AG08396 (cell line): ENCODE results near the gene TRPM4.
"Not testable (repeated sequence)": the region's sequence is repeated elsewhere in the genome, so short reads cannot be mapped to it uniquely, and the experiment has no call there.

Experiments
- DNase-seq: peaks from one replicate; pipeline ENCODE4 v3.0.0; 2012; ENCODE audit warnings: low spot score, mixed read lengths

TRPM4 gene

DNA sequence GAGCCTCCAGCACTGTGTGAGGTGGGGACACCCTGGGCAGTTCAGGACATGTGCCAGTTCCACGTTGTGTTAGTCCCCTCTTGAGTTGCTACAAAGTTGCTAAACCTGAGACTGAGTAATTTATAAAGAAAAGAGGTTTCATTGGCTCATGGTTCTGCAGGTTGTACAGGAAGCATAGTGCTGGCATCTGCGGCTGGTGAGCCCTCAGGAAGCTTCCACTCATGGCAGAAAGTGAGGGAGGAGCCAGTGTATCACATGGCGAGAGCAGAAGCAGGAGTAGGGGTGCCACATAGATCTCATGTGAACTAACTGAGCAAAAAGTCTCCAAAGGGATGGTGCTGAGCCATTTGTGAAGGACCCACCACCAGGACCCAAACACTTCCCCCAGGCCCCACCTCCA, 33.2 kb downstream of the TRPM4 start:
- DNase-seq: no peak

DNA sequence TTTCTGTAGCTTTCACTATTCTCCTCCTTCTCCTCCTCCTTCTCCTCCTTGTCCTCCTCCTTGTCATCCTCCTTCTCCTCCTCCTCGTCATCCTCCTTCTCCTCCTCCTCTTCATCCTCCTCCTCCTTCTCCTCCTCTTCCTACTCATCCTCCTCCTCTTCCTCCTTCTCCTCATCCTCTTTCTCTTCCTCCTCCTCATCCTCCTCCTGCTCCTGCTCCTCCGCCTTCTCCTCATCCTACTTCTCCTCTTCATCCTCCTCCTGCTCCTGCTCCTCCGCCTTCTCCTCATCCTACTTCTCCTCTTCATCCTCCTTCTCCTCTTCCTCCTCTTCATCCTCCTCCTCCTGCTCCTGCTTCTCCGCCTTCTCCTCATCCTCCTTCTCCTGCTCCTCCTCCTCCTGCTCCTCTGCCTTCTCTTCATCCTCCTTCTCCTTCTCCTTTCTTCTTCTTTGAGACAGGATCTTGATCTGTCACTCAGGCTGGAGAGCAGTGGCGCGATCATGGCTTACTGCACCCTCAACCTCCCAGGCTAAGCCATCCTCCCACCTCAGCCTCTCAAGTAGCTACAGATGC, 36.3 kb downstream of the TRPM4 start:
- no peak for DNase-seq

DNA sequence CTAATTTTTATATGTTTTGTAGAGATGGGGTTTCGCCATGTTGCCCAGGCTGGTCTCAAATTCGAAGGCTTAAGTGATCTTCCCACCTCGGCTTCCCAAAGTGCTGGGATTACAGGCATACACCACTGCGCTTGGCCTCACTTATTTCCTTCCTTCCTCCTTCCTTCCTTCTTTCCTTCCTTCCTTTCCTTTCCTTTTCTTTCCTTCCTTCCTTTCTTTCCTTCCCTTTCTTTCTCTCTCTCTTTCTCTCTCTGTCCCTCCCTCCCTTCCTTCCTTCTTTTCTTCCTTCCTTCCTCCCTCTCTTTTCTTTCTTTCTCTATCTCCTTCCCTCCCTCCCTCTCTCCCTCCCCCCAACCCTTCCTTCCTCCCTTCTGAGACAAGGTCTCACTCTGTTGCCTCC, 36.8 kb downstream of the TRPM4 start:
- no peak for DNase-seq

DNA sequence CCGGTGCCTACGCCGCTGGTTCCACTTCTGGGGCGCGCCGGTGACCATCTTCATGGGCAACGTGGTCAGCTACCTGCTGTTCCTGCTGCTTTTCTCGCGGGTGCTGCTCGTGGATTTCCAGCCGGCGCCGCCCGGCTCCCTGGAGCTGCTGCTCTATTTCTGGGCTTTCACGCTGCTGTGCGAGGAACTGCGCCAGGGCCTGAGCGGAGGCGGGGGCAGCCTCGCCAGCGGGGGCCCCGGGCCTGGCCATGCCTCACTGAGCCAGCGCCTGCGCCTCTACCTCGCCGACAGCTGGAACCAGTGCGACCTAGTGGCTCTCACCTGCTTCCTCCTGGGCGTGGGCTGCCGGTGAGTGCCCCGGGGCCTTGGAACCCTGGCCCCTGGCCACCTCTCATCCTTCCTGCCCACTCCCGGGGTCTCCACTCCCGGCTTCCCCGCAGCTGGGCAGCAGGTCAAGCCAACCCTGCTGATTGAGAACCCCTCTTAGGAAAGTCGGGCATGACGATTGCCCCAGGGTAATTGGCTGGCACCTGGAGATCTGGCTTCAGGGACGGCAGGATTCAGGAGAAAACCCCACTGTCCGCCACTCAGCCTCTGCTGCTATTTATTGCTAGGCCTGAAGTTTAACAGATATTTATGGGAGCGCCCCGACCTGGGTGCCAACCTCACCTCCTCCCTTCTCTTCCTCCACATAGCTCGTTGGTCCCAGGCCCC, 39.1 kb downstream of the TRPM4 start:
- DNase-seq: no peak

DNA sequence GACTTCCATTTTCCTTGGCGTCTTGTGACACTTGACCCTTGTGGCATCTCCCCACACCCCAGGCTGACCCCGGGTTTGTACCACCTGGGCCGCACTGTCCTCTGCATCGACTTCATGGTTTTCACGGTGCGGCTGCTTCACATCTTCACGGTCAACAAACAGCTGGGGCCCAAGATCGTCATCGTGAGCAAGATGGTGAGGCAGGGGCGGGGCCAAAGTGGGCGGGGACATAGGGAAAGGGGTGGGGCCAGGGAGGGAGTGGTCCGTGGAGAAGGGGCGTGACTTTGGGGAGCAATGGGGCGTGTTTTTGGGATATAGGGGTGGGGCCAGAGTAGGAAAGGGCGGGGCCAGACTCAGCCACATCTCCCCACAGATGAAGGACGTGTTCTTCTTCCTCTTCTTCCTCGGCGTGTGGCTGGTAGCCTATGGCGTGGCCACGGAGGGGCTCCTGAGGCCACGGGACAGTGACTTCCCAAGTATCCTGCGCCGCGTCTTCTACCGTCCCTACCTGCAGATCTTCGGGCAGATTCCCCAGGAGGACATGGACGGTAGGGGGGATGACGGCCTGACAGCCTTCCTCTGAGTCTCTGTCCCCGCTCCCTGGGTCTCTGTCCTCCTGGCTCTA, 42.8 kb downstream of the TRPM4 start:
- DNase-seq: peak; percentile 60

DNA sequence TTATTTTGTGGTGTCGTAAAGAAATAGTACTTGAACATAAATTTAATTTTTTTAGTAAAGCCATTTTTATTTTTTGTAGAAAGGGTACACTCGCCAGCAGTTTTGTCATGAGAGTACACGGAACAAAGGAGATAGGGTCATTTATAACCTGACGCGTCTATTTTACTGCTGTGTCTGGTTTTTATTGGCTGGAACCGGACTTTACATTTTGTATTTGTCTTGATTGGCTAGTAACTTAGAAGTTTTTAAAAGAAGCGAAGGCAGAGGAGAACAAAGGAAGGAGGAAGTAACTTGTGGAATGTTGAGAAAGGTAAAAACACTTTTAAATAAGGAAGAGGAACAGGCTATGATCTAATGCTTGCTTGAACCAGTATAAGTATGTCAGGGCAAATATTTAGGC, 43.5 kb downstream of the TRPM4 start:
- no peak for DNase-seq

DNA sequence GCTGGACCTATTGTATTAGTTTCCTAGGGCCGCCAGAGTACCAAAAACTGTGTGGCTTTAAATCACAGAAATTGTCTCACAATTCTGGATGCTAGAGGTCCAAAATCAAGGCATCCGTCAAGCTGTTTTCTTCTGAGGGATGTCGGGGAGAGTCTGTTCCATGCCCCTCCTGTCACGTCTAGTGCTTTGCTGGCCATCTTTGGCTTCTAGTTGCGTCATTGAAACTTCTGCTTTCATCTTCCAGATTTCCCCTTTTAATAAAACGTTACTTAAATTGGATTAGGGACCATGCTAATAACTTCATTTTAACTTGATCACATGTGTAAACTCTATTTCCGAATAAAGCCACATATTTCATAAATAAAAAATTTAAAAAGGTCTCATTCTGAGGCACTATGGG, 47.5 kb downstream of the TRPM4 start:
- no peak for DNase-seq

DNA sequence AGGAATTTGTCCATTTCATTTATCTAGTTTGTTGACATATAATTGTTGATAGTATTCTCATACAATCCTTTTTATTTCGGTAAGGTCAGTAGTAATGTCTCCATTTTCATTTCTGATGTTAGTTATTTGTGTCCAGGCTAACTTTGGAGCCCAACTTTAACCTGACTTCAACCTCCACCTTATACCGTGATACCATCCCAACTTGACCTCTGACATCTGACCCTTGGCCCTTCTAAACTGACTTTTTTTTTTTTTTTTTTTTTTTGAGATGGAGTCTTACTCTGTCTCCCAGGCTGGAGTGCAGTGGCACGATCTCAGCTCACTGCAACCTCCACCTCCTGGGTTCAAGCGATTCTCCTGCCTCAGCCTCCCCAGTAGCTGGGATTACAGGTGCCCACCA, 51.9 kb downstream of the TRPM4 start:
- DNase-seq: not testable (repeated sequence)

DNA sequence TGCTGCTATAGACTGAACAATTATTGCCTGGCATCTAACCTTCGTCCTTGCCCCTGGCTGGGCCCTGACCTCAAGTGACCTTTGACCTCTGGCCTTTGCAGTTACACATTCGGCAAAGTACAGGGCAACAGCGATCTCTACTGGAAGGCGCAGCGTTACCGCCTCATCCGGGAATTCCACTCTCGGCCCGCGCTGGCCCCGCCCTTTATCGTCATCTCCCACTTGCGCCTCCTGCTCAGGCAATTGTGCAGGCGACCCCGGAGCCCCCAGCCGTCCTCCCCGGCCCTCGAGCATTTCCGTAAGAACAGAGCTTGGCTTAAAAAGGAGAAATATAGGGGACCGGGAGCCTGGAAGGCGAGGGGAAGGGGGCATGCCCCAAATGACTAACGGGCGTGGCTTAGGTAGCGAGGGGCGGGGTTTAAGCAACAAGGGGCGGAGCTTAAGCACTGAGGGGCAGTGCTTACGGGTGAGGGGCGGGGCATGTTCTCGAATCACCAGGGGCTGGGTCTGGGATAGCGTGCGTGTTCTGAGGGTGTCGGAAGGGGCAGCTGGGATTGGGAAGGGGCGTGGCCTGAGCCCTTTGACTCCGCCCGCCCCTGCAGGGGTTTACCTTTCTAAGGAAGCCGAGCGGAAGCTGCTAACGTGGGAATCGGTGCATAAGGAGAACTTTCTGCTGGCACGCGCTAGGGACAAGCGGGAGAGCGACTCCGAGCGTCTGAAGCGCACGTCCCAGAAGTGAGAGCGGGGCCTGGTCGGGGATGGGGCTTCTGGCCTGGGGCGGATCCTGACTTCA, 52.7 kb downstream of the TRPM4 start:
- no peak for DNase-seq

DNA sequence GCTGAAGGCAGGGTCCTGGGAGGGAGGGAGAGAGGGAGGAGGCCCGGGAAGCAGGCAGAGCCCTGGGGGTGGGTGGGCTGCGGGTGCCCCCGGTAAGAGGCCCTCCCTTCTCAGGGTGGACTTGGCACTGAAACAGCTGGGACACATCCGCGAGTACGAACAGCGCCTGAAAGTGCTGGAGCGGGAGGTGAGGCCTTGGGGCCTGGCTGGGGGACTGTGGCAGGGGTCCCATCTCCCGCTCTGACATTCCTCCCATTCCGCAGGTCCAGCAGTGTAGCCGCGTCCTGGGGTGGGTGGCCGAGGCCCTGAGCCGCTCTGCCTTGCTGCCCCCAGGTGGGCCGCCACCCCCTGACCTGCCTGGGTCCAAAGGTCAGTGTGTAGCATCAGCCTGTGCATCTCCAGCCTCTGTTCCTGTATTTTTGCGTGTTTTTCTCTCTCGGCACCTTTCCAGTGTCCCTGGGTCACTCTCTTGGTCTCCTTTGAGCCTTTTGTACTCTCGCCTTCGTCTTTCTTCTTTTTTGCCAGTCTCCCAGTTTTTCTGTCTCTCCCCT, 53.4 kb downstream of the TRPM4 start:
- no peak for DNase-seq

DNA sequence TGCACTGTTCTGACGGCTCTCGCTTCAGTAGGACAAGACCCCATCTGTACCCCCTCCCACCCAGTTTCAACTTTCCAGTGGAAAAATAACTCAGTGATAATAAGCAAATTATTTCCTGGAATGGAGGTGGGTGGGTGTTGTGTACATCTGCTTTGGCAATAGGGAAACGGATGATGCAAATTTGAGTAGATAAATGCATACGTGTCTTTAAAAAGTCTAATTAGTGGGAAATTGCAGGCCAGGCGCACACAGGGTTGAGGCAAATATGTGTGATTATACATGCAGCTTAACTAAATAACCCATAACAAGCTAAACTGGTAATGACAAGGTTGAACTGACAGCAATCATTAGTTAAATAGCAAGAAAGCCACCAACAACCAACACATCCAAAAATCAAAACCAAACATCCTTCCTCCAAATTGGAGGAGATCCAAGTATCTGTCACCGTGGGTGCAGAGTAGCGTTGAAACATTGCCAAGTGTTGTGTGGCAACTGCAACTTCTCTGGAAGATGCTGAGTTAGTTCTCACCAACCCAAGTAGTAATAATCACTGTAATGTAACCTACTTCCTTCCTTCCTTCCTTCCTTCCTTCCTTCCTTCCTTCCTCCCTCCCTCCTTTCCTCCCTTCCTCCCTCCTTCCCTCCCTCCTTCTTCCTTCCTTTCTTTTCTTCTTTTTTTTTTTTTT, 54.6 kb downstream of the TRPM4 start:
- no peak for DNase-seq

DNA sequence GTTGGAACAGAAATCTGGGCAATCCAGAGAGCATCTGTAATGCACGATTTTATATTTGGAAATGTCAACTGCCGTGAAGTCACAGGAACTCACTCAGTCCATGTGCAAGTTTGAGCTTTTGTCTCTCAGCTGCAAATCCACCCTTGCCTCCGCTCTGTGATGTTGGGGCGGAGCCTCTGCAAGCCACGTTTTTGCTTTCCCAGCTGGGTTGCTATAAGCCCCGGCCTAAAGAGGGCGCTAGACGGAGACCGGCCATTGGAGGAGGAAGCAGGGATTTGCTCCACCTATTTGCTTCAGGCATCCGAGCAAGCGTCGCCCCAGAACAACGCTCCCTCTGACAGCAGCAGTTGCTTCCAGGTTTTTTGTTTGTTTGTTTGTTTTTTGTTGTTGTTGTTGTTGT, 56.2 kb downstream of the TRPM4 start:
- DNase-seq: no peak

DNA sequence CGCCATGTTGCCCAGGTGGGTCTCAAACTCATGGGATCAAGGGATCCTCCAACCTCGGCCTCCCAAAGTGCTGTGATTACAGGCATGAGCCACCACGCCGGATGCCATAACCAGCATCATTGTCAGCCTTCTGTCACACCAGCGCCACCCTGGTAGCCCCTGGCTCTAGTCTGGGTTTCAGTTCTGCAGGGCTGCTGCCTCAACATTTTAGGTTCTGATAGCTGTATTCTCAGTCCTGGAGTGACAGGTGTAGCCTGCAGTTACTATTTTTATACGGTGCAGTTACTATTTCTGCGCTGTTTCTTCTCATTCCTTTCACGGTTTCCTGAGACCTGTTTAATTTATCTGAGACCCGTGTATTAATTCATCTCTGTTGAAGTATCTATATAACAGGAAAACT, 57.1 kb downstream of the TRPM4 start:
- DNase-seq: no peak

DNA sequence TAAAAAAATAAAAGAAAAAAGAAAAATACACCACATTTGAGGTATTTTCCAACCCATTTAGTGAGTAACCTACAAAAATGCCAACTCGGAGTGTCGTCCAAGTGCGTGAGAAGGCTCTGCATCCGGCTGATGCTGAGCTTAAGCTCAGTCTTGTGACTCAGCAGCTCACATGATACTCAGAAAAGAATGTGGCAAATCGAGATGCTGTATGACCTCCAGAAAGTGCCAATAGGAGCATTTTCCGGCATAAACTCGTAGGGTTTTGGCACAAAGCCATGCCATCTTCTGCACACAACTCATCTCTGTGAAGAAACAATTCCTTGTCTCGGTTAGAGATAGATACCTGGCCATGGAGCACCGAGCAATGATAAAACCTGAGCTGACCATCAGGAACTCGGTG, 58.5 kb downstream of the TRPM4 start:
- no peak for DNase-seq

DNA sequence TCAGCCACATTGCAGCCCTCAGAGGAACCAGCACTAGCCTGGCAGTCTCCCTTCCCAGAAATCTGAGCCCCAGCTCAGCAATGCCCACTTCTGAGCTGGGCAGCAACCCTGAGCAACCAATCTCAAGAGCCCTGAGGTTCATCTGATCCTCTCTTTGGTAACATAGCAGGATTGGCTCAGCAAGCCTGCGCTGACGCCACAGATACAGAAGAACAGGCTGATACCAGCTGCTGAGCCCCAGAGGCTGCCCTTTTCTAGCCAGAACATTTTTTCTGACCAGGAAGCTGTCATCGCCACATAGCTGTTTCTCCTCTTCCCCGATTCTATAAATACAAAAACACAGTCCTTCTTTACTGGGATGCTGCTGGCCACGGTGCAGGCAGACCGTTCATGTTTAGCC, 59.8 kb downstream of the TRPM4 start:
- DNase-seq: peak; percentile 45

DNA sequence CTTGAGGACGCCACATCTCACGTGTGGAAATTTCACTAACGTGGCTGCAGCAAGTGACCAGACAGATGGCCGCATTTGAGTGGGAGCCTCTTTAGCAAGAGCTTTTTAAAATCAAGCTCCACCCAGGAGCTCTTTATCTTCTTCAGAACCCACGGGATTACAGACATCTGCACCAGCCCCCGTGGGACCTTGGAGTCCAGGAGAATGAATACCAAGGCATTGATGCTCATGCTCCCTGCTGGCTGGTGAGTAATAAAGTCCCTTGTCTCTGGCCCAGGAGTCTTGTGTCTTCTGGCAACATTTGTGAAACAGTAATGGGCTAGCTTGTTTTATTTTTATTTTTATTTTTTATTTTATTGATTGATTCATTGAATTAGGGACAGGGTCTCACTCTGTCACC, 64.4 kb downstream of the TRPM4 start:
- no peak for DNase-seq

DNA sequence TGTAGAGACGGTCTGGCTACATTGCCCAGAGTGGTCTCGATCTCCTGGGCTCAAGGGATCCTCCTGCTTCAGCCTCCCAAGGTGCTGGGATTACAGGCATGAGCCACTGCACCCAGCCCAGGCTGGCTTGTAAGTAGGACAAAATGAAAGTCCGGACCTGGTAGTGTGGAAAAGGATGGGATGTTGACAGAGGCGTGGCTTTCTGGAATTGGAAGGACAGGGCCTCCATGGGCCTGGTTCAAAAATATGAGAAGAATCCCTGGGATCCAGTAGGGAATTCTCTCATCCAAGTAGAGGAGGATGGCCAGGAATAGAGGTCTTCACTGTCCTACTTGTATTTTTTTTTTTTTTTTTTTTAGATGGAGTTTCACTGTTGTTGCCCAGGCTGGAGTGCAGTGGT, 64.9 kb downstream of the TRPM4 start:
- DNase-seq: no peak

DNA sequence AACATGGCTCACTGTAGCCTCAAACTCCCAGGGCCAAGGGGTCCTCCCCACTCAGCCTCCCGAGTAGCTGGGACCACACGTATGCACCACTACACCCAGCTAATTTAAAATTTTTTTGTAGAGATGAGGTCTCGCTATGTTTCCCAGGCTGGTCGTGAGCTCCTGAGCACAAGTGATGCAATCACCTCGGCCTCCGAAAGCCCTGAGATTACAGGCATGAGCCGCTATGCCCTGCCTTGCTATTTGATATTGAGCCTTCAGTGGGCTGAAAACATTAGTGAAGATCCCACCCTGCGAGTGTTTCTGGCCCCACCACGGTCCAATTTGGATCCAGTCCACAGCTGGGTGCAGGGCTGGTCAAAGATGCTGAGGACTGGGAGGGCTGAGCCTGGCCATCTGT, 65.9 kb downstream of the TRPM4 start:
- DNase-seq: no peak

DNA sequence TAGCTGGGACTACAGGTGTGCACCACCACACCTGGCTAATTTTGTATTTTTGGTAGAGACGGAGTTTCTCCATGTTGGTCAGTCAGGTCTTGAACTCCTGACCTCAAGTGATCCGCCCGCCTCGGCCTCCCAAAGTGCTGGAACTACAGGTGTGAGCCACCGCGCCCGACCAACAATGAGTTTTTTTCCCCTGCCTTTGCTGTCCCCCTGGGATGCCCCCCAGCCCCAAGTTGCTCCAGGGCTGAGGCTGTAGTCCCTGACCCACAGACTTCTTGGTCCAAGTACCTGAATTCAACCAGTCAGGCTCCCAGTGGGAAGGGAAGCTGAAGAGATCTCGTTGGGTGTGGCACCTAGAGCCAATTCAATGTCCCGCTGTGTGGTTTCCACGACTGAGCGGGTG, 66.8 kb downstream of the TRPM4 start:
- DNase-seq: not testable (repeated sequence)

DNA sequence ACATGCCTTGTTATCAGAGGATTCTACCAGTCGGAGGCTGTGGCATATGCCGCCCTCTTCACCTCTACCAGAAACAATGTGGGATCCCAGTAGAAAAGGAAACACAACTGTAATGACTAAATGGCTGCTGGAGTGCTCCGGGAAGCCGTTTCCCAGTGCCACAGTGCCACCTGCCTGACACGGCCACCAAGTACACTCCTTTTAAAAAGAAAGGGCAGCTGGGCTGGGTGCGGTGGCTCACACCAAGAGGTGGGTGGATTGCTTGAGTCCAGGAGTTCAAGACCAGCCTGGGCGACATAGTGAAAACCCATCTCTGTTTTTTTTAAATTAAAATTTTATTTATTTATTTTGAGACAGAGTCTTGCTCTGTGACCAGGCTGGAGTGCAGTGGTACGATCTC, 67.3 kb downstream of the TRPM4 start:
- peak; percentile 59 for DNase-seq

DNA sequence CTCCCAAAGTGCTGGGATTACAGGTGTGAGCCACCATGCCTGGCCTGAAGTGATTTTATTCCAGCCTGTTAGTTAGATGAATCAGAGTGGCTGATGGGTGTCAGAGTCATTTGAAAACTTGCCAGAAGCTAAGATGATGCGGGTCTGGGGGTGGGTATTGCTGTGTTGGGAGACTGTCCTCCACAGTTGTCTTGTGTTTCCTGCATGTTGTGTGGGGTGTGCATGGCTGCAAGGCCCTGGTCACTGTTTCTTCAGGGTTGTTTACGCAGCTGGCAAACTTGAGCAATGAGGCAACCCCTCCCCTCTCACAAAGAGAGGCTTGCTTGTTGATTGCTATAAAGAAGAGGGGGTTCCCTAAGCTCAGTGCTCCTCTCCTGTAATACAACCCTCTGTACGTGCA, 71.8 kb downstream of the TRPM4 start:
- DNase-seq: no peak

DNA sequence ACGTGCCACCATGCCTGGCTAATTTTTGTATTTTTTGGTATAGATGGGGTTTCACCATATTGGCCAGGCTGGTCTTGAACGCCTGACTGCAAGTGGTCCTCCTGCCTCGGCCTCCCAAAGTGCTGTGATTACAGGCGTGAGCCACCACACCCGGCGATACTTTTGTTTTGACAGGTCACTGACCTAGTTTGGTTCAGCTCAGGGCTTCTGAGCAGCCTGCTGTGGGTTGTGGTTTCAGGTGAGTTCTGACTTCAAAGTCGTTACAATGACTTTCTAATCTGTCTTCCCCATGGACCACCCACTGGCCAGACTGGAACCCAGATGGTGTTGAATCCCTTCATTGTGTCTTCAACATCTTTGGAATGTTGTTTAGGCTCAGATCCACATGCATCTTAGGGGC, 73.8 kb downstream of the TRPM4 start:
- DNase-seq: no peak
